Measurements from ENCODE around the gene KIF22. TPM values are rescaled to one million over a fixed set of nuclear protein-coding genes. Genes with fewer than 3 reads are reported as not detected.
"Not testable (repeated sequence)": the region's sequence is repeated elsewhere in the genome, so short reads cannot be mapped to it uniquely, and the experiment has no call there.

KIF22 gene
- total and polyA plus RNA-seq, 11 donors: 12.2 to 91.2 (median 32.2) TPM

GRCh38 chr16:29767062-29767461, 23.5 kb upstream of the KIF22 start:
- TF ChIP-seq, protein P1, sequence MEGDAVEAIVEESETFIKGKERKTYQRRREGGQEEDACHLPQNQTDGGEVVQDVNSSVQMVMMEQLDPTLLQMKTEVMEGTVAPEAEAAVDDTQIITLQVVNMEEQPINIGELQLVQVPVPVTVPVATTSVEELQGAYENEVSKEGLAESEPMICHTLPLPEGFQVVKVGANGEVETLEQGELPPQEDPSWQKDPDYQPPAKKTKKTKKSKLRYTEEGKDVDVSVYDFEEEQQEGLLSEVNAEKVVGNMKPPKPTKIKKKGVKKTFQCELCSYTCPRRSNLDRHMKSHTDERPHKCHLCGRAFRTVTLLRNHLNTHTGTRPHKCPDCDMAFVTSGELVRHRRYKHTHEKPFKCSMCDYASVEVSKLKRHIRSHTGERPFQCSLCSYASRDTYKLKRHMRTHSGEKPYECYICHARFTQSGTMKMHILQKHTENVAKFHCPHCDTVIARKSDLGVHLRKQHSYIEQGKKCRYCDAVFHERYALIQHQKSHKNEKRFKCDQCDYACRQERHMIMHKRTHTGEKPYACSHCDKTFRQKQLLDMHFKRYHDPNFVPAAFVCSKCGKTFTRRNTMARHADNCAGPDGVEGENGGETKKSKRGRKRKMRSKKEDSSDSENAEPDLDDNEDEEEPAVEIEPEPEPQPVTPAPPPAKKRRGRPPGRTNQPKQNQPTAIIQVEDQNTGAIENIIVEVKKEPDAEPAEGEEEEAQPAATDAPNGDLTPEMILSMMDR (IDR thresholded peaks at IDR 0.05): no peak
- TF ChIP-seq POLR2A (IDR thresholded peaks at IDR 0.05): no peak
- Histone ChIP-seq H3K27ac (no peak overlapping the region), H3K36me3 (no peaks in the 10 kb centered on the region), H3K4me1 (no peaks in the 10 kb centered on the region), H3K27me3 (peaks cover 0 to 7% (median 0%) of the 10 kb centered on the region in 9 donors), H3K4me3 (no peak overlapping the region), H3K9me3 (no peaks in the 10 kb centered on the region)
- ATAC-seq (no peak), DNase-seq (no peak)
- WGBS, 4 donors: 87 to 94% (median 88%) methylated on average over 3 of the region's 3 CpGs
- intact Hi-C loops (cut with DNase I): no loop called here

DNA sequence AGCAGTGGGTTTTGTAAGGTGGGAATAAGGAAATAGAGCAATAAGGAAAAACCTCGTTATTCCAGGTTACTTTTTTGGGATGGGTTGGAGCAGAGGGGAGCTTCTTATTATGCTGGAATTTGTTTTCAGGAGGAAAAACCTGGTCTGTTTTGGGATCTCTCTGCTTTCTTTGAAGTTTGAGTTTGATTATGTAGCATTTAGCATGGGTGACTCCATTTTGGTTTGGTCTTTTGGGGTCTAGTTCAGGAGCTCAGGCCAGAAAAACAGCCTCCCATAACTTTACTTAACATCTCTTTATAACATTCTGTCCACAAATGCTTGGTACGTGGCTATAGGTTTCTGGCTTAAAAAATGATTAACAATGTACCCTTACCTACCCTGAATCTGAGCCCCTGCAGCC, 21.0 kb upstream of the KIF22 start:
- no peak overlapping the region for H3K27ac ChIP-seq
- no peak for ATAC-seq
- no peak overlapping the region for H3K4me3 ChIP-seq
- DNase-seq: no peak
- no peaks in the 10 kb centered on the region for H3K4me1 ChIP-seq
- 77 to 84% (median 82%) methylated on average over 2 of the region's 2 CpGs for WGBS, 4 donors
- H3K9me3 ChIP-seq: no peaks in the 10 kb centered on the region
- H3K36me3 ChIP-seq: no peaks in the 10 kb centered on the region
- intact Hi-C loops (cut with DNase I): no loop called here
- no peak for TF ChIP-seq POLR2A (IDR thresholded peaks at IDR 0.05)
- TF ChIP-seq, protein P1 (IDR thresholded peaks at IDR 0.05): no peak
- H3K27me3 ChIP-seq: no peaks in the 10 kb centered on the region

- Histone ChIP-seq H3K4me3 (no peak overlapping the region), H3K4me1 (no peaks in the 10 kb centered on the region), H3K36me3 (no peaks in the 10 kb centered on the region), H3K27ac (no peak overlapping the region), H3K27me3 (no peaks in the 10 kb centered on the region), H3K9me3 (no peaks in the 10 kb centered on the region)
- DNase-seq (no peak), ATAC-seq (no peak)
- WGBS, 4 donors: 70 to 79% (median 77%) methylated on average over 7 of the region's 7 CpGs
- intact Hi-C loops (cut with DNase I): loop anchor here in 1 of 10 donors (10.0 kb wide), 1 partner anchor 76 kb away; no protein-coding TSS in a partner anchor
- TF ChIP-seq, protein P1 (IDR thresholded peaks at IDR 0.05): no peak
Observed at GRCh38 chr16:29770250-29770929, 20.2 kb upstream of the KIF22 start.

GRCh38 chr16:29772330-29772729, 18.2 kb upstream of the KIF22 start:
- not testable (repeated sequence) for ATAC-seq, H3K4me1 ChIP-seq, H3K9me3 ChIP-seq, H3K27ac ChIP-seq, H3K36me3 ChIP-seq, H3K27me3 ChIP-seq, DNase-seq, H3K4me3 ChIP-seq
- intact Hi-C loops (cut with DNase I): loop anchor here in 1 of 10 donors (10.0 kb wide), 1 partner anchor 78 kb away; no protein-coding TSS in a partner anchor
- 86% methylated on average over 7 of the region's 7 CpGs for WGBS, 4 donors

DNA sequence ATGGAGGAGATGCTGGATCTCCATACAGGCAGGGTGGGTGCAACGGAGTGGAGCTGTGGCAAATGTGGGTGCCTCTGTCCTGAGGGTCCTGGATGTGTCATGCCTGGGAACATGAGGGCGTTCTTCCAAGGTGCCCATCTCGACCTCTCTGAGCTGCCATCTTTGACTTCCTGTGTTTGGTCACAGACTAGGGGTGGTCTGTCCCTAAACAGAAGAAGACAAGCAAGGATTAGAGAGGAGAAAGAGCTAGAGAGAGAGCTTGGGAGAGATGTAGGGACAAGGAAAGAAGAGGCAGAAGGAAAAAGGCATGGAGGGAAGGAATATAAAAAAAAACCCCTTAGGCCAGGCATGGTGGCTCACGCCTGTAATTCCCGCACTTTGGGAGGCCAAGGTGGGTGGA, 15.8 kb upstream of the KIF22 start:
- intact Hi-C loops (cut with DNase I): loop anchor here in 1 of 10 donors (10.0 kb wide), 1 partner anchor 80 kb away; no protein-coding TSS in a partner anchor
- 83 to 92% (median 87%) methylated on average over 5 of the region's 5 CpGs for WGBS, 4 donors
- Histone ChIP-seq H3K9me3 (no peaks in the 10 kb centered on the region), H3K36me3 (no peaks in the 10 kb centered on the region), H3K4me3 (no peak overlapping the region), H3K27me3 (peaks cover 0 to 3% (median 0%) of the 10 kb centered on the region in 9 donors), H3K27ac (no peak overlapping the region), H3K4me1 (no peaks in the 10 kb centered on the region)
- TF ChIP-seq, protein P1 (IDR thresholded peaks at IDR 0.05): no peak
- no peak for TF ChIP-seq POLR2A (IDR thresholded peaks at IDR 0.05)
- ATAC-seq (no peak), DNase-seq (no peak)

All from heart left ventricle (tissue), 16 donors.